AML-193 (cell line): Measurements from ENCODE around the gene CREB1.

Source experiments
- DNase-seq, 2 experiments: peaks; one replicate each; lab custom pipeline; 2025; lab: John Stamatoyannopoulos, UW

The CREB1 gene

DNA sequence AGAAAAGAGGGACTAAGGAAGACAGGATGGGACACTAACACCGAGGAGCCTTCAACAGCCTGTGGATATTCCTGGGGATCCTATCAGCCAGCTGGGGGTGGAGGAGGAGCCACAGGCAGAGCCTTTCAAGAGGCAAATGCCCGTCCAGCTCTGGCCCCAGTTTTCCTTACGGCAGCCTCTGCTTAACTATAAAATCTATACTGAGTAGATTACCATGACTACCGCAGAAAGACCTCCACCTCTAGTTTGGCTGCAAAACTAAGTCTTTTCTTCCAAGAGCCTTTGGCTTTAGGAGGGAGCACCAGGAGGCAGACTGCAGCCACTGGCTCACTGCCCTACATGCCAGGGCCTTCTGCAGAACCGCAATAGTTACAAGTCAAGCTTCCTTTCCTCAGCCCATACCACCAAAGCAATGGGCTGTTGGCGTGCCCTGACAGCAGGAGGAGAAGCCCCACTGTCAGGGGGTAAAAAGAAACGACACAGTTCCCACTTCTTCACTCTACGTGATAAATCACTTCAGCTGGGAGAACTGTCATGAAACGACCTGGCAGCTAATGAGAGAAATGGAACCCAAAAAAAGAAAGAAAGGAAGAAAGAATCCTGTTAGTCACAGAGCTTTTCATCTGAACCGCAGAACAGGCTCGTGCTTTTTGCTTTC lies 25.1 kb upstream of the CREB1 start:
- DNase-seq: no peak

DNA sequence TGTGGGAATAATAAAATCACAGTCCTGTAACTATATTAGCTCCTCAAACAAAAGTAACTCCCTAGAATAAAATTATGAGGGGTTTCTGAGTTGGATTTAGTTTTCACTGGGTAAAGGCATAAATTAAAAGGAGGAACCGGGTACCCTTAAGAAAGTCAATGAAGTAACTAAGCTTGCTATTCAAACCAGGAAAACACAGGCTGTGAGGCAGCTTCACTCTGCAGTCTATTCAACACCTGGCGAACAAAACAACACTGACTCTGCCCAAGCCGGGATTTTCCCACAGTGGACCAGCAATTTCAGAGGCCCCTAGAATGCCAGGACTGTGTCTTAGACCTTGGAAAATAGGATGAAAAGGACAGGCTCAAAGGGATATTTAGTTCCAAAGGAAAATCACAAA lies 24.6 kb upstream of the CREB1 start:
- no peak for DNase-seq

DNA sequence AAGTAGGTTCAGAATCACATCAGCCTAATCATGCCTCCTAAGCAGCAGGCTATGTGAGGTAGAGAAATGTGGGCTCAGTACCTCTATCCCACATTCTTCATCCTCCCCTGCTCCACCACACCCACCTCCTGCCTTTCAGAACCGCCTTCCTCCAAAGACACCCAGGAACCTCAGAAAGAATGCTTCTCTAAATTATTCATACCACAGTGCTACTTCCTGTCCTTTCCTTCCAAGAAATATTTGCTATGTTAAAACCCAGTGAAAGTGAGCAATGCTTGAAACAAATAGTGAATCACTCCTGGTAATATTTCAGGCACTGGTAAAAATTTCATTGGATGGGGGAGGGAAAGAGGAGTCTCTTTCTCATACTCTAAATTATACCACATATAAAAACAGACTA lies 24.0 kb upstream of the CREB1 start:
- DNase-seq: peak; percentile 58 to 75

DNA sequence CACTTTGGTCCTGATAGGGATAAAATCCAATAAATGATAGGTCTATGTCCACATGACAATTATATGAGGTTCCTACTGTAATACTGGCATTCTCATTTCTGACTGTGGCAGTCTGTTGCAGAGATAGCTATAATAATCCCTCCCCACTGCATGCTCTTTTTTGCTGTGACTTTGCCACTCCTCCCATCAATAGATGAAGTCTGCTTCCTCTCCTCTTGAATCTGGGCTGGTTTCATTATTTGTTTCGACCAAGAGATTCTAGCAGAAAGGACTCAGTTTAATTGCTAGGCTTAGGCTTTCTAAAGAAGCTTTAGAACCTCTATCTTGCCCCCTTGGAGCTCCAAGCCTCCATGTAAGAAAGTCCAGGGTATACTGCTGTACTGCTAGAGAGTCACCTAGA lies 23.3 kb upstream of the CREB1 start:
- DNase-seq: no peak

DNA sequence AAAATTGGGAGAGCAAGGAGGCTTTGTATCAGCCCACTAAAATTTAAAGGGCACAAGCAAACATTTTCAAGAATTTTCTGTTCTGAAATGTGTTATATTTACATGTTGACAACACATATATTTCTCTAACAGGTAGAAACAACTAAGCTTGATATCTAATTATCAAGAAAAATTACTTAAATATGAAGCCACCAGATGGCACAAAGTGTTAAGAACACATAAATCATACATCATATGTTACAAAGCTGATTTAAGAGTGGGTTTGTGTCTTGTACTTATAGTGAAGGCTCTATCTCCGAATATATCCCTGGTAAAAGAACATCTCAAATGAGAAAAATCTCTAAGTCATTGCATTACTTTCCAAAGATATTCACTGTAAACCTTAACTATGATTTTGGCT lies 19.6 kb upstream of the CREB1 start:
- DNase-seq: no peak

DNA sequence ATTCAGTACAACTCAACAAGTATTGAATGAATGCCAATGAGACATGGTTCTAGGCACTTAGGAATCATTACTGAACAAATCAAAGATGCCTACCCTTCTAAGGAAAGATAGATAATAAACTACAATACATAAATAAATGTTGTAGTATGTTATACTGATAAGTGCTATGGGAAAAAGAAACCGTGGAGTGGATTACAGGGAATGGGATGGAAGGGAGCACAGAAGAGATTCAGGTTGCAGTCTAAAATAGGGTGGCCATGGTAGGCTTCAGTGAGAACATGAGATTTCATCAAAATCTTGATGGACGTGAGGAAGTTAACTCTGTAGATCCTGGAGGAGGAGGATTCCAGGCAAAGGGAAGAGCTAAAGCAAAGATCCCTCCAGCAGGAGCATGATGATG lies 17.9 kb upstream of the CREB1 start:
- no peak for DNase-seq

DNA sequence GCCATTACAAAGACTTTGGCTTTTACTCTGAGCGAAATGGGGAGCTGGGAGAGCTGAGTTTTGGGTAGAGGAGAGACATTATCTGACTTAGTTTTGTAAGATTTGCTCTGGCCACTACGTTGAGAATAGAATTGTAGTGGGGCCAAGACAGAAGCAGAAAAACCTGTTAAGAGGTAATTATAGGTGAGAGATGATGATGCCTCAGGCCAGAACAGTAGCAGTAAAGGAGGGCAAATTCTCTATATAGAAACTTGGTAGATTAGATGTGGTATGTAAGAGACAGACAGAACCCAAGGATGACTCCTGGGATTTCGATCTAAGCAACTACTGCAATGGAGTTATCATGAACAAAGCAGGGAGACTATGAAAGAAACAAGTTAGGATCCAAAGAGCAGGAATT lies 17.4 kb upstream of the CREB1 start:
- no peak for DNase-seq

DNA sequence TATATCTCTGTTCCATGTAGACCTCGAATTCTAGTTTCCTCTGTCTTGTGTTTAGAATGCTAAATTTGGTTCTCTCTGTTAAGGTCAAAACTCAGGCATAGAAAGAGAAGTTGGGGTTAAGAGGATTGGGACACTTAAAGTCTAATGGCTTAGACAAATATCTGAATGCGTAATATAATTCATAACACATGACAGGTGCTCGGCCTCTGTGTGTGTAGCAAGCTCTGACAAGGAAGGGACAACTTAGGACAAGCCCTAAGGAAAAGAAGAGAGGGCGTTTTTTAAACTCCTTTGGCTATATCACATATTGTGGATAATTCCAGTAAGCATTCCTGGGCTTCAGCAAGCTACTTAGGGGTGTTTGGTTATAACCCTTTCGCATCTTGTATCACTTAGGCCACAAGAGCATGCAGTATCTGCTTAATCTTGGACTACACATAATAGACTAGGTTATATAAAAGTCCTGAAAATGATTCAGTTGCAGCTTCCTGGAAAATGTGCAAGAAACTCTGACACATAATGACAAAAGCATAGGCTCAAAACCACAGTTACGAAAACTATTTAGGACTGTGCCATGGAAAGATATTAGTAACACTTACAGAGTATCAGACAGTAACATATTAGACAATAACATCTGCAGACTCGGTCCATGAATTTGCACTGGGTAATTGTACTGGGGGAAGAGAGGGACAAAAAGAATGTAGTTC lies 16.1 kb upstream of the CREB1 start:
- peak; percentile 69 to 70 for DNase-seq

DNA sequence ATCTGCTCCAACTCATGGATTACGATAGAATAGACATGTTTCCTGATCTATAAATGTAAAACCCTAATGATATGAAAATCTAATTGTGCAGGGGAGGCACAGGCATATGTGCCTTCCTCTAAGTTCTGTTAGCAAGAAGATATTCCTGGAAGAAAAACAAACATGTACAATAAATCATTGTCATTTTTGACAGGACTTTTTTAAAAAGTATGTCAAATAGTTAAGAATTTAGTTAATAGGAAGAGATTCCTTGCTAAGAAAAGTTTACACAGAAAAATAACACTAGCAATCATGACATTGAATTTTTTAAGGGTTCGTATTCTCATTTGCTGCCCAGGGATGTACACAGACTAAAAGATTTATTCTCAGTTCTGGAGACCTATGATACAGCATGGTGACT lies 15.3 kb upstream of the CREB1 start:
- no peak for DNase-seq

DNA sequence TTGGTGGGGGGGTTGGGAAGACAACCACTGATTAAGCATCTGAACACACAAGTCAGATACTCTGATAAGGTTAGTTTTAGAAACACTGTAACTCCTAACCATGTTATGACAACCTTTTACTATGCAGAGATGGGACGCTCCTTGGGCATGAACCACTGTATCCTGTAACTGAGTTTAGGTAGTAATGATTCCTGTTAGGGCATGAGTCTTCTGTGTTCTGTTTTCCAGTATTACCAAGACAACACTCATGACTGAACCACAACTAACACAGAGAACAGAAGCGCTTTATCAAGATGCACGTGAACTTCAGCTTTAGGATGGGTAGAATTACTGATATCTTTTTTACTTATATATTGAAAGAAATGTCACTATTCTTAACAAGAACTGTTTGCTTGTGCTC lies 14.1 kb upstream of the CREB1 start:
- no peak for DNase-seq

DNA sequence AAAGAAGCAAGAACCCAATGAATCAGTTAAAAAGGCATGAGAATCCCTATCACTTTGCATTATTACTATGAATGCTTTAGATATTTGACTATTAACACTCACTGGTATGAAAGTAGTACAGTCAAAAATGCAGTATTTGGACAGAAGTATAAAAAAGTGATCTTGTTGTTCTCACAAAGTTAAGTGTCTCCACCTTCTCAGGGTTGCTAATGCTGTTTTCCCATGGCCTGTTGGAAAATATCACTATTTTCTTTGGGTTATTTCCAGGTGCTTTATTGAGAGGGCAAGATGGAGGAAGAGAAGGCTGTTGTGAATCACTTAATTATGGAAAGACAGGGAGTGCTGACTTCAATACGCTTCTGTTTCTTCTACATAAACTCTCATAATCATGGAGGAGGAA lies 13.6 kb upstream of the CREB1 start:
- no peak for DNase-seq

DNA sequence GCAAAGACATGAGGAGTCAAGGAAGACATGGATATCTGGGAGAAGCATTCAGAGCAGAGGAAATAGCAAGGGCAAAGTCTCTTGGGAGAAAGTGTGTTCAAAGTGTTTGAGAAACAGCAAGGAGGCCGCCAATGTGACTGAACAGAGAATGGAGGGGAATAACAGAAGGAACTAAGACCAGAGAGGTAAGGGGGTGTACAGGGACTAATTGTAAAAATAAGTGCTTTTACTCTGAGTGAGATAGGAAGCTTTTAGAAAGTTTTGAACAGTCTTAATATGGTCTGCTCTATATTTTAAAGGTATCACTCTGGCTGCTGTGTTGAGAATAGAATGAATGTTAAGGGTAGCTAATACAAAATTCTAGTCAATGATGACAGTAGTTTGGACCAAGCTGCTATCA lies 6.8 kb upstream of the CREB1 start:
- no peak for DNase-seq

DNA sequence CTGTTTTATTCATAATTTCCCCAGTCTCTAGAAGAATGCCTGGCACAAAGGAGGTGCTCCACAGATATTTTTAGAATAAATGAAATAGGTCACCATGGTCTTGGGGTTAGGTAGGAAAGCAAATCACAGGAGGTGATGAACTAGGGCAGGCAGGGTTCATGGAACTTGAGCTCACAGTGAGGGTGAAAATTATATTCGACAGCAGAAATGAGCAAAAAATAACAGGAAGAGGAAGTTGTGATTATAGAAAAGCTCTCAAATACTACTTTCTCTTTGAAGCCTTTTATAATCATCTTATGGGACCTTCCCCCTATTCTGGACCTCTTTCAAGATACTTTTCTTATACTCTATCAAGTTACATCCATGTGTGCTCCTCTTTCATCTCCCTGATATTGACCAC lies 4.5 kb upstream of the CREB1 start:
- DNase-seq: peak; percentile 22 to 31

DNA sequence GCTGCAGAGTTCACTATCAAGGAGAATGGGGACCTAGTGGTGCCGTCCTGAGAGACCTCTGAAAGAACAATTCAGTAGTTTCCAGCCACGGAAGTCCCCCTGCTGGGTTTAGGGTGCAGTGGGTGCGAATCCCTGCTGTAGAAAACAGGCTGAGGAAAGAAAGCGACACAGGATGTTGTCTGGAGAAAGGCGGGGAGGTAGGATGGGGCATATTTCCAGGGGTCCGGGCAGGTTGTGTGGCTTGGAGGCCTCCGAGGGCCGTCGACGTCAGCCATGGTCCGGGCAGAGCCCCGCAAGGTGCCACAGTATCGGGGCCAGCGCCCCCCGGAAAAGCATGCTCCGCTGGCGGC lies 807 bp upstream of the CREB1 start:
- peak in 1 of 2 experiments; percentile 26 for DNase-seq

DNA sequence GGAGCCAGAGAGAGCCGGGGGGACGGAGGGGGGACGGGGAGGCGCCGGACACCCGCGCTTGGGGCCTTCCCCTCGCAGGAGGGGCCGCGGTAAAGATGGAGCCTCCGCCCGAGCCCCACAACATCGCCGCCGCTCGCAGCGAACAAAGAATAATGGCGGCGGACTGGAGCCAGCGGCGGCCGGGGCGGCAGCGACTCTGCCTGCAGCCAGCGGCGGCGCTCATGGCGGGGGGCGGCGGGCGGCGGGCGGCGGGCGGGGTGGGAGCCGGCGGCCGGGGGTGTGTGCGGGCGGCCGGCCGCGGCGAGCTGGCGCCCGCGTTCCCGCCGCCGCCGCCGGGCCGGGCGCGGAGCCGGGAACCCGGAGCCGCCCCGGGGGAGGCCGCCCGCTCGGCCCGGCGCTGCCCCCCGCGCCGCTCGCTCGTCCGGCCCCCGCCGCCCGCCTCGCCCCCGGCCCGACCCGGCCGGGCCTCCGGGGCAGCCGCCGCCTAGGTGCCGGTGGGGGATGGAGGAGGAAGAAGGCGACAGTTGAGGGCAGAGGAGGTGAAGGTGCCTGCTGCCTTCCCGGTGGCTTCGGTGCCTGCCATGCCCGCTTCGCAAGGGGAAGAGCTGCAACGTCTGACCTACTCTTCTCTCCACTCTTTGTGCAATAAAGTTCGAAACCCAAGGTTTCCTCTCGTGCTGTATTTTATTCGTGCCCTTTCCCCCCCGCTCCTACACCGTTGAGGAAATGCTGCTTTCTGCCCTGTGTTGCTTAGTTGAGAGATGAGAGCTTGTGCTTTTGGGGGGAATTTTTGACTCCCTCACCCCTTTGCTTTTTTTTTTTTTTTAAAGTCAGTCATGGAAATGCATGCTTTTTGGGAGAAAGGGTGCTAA lies 634 bp downstream of the CREB1 start:
- peak; percentile 59 to 61 for DNase-seq

DNA sequence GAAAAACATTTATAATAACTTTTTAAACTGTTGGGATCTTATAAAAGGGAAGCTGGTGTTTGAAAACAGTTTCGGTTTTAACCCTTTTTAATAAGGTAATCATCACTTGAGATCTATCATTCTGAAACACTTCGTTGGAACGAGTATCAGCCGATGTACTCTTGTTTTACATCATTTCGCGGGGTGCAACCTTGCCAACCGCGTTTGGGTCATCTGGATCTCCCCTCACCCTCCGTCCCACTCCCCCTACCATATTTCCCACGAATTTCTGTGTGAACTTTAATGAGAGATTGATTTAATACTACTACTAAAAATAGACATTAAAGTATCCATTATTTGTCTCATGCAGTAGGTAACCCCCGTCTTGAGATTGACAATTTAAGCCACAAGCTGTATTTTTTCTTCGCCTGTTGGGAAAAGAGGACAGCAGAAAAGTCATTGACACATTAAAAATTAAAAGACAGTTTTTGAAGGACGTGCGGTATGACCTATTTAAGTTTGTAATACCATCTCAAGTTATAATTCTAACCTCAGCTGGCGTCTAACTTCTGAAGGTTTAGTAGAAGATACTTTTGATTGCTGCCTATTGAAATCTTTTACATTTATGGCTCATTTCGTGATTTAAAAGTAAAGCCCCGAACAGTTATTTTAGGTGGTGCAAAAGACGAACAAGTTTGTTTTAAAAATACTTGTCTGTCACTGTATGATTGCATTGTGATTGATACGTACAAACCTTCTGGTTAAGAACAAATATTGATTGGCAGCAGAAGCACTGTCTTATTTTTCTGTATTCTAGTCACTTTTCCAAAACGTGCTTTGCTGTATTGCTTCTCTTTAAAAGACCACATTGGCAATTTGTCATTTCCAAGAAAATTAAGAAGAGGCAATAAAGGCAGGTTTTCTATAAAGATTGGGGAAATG lies 1.5 kb downstream of the CREB1 start:
- no peak for DNase-seq

DNA sequence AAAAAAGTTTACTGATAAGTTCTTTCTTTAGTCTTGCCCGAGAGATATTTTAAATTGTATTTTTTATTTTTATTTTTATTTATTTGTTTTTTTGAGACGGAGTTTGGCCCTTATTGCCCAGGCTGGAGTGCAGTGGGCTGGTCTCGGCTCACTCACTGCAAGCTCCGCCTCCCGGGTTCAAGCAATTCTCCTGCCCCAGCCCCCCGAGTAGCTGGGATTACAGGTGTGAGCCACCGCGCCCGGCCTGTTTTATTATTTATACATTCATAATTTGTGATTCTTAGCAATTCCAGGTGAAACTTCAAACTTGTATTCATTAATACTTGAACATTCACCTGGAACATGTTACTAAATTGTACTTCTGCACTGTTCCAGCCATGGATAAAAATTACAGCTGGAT lies 2.9 kb downstream of the CREB1 start:
- DNase-seq: no peak

DNA sequence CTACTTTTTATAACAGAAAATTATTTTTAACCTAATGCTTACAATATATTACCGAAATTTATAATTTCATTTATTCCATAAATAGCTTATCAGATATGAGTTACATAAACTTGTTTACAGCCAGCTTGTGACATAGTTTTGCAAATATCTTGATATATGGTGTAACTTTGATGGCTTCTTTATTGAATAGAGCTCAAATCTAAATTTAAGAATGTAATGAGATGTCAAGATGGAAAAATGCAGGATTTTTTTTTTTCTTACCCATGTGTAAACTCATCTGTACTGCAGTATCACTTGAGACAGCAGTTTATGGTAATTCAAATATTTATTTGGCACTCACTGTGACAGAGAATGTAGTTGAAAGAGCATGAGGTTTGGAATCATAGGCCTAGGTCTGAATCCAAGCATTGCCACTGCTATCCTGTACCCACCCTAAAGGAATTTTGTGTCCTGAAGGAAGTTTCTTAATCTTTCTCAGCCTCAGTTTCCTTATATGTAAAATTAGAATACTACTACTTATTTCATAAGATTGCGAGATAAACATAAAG lies 3.8 kb downstream of the CREB1 start:
- no peak for DNase-seq

DNA sequence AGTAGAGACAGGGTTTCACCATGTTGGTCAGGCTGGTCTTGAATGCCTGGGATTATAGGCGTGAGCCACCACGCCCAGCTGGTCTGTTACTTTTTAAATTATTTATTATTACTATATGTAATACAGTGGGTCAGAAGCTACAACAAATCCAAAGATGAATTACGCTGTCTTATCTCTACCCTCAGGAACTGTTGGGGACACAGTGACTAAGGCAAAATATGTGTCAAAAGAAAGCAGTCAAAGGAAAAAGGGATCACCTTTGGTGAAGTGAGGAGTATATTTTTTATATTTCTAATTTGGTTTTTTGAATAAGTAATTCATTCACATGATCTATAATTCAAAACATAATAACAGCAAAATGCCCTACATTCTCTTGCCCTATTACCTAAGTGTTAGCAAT lies 4.7 kb downstream of the CREB1 start:
- DNase-seq: no peak

DNA sequence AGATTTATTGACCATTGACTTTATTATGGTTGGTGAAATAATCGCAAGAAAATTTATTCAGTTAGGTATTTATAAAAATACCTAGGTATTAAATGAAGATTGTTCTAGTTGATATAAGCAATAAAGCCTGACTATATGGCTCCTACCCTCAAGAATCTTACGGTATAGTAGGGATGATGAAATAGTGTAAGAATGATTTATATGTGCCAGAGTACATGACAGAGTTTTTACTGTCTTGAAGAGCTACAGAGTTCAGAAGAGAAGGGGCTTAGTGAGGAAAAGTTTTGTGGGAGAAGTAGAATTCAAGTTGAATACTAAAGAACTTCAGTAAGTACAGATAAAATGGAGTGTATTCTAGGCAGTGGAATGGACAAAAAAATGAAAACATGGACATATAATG lies 9.7 kb downstream of the CREB1 start:
- DNase-seq: no peak

DNA sequence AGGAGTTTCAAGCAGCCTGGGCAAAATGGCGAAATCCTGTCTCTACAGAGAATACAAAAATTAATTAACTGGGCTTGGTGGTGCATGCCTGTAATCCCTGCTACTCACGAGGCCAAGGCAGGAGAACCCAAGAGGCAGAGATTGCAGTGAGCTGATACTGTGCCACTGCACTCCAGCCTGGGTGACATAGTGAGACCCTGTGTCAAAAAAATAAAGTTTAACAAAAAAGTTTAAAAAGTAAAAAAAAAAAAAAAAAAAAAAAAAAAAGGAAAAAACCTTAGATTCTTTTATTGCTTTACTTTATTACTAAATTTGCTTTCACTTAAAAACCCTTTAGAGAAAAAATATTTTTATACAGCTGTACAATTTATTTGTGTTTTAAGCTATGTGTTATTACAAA lies 10.7 kb downstream of the CREB1 start:
- no peak for DNase-seq

DNA sequence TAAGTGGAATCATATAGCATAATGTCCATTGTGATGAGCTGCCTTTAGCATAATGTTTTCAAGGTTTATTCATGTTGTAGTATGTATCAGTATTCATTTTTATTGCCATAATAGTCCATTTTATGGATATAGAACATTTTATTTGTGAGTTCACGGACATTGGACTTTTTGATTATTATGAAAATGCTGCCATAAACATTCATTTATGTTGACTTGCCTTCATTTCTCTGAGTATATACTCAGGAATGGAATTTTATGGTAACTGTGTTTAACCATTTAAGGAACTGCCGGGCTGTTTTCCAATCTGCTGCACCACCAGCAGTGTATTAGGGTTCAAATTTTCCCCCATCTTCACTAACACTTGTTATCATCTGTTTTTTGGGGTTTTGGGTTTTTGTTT lies 12.2 kb downstream of the CREB1 start:
- no peak for DNase-seq
